Activated CD8-positive, alpha-beta memory T cell treated with anti-CD3 and anti-CD28 coated beads, Interleukin-2, amount 50 U/mL, for 1 hour (primary cell): Measurements from ENCODE around the gene MRPS14.

Experiments
- DNase-seq: peaks from one replicate; pipeline ENCODE4 v3.0.0-alpha.2; 2020; ENCODE audit errors: extremely low read depth

MRPS14 gene

GRCh38 chr1:174984952-174985351 lies 38.3 kb downstream of the MRPS14 start:
- DNase-seq = no peak

GRCh38 chr1:174982971-174983689 lies 40.1 kb downstream of the MRPS14 start:
- DNase-seq = no peak

- DNase-seq = no peak
These were observed 46.7 kb downstream of the MRPS14 start for GRCh38 chr1:174976436-174977108.

- DNase-seq = no peak
These were observed 47.5 kb downstream of the MRPS14 start for GRCh38 chr1:174975764-174976163.

- DNase-seq = no peak
These were observed 48.5 kb downstream of the MRPS14 start for GRCh38 chr1:174974711-174975119.

DNA sequence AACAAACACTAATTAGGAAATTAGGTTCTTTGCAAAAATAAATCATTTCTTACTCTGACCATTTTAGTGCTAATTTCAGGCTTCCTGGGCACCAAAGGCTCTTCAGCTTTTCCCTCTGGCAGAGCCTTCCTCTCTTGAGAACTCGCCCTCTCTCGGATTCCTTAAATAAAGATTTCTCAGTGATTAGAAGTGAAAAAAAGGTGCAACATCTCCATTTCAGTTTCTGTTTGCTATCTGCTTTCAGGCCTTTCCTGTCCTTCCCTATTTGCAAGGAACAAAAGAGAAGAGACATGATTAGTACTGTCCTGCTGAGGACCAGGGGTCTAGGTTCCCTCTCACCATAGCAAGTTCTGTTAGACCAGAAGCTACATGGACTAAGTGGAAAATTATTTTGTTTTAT lies 51.3 kb downstream of the MRPS14 start:
- DNase-seq = no peak

DNA sequence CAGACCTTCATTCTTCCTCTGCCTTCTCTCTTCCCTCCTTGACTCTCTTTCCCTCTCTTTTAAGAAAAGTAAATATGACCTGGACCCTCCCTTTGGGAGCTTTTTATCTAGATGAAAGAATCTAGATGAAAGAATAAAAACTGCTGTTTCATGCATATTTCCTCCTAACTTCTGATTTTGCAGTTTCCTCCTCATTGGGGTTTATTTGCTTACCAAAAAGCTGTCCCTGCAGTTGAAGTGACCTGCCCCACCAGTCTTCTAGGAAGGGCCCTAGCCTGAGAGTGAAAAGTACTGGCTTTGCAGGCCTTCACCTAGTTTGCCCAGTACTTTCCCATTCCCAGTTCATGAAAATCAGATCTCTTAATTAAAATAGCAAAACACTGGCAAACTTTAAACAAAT lies 51.8 kb downstream of the MRPS14 start:
- no peak for DNase-seq

GRCh38 chr1:174969977-174970376 lies 53.2 kb downstream of the MRPS14 start:
- DNase-seq = no peak

GRCh38 chr1:174968750-174969244 lies 54.4 kb downstream of the MRPS14 start:
- DNase-seq = no peak

- DNase-seq = no peak
These were observed 55.1 kb downstream of the MRPS14 start for GRCh38 chr1:174967845-174968705.

DNA sequence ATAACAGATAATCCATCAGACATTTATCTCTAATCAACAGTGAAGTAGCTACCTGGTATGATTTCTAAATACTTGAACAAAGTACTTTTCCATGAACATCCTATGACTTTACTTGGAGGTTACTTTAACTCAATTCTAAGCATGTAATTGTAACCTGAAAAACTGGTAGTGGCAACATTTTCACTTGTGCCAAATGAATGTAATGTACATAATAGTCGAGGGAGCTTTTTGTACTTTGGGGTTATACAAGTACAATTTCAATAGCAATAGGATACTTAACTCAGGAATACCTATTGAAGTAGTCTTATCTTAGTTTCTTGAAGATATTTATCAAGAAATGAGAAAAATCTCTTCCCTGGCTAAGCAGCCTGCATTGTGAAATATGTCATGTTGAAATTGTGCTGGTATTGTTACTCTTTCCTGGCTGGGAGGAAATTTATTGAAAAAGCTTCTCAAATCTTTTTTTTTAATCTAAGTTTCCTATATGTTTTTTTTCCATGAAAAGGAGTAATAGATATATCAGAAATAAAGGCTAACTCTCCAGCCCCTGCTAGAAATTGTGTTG lies 57.1 kb downstream of the MRPS14 start:
- DNase-seq = no peak

DNA sequence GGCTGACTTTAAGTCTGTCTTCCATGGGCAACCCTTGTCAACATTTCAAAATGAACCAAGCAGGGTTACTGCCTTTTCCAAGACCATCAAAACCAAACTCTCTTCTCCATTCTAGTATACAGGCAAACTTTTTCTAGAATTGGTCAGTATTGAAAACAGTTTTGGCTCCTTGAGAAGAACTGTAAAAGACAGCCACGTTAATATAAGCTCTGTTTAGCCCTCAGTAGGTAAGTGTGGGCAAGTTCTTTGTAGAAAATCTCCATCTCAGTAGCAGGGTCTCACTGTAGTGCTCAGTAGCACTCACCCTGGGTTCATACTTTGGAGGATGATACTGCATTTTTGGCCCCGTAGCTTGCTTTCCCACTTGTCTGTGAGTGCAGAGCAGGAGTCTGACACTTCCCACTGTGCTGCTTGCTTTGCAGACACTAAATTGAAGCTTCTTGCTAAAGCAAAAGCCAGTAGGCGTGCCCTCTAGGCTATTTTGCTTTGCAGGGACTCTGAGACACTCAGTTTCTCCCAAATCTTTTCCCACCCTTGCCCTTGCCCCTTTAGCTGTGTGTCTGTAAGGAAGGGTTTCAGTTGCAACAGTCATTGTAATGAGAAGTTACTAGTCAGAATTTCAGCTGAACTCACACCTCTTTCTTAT lies 57.7 kb downstream of the MRPS14 start:
- DNase-seq = no peak

DNA sequence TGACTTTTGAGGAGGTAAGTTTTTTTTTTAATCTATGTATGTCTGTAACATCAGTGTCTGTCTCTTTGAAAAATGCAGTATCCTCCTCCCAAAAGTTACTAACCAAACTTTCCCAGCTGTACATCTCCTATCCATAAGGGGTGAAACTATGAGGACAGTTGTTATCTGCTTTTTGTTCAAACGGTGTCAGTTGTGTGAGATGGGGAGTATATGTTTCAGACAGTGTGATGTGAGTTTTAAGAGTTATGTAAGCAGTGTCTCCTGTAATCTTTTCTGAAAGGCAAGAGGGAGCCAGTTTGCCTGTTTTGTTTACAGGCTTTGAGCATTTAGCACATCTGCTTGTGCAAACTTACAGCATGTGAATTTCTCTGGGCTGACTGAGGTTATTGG lies 58.3 kb downstream of the MRPS14 start:
- no peak for DNase-seq

GRCh38 chr1:174964261-174964971 lies 58.8 kb downstream of the MRPS14 start:
- no peak for DNase-seq

- DNase-seq = no peak
These were observed 59.6 kb downstream of the MRPS14 start for GRCh38 chr1:174963529-174964125.
